A673 (cell line): ENCODE results near the gene ZSCAN30. TPM values are rescaled to one million over a fixed set of nuclear protein-coding genes. Genes with fewer than 3 reads are reported as not detected.

Experiments
- BruUV-seq: library from RNA; stranded (reverse); fragments of 400-500 nt; replicated peaks from 2 replicates; lab custom pipeline; 2021; lab: Mats Ljungman, UMichigan
- CTCF ChIA-PET: fragments of 300-600 bp; sonication (Branson Sonifier 250); formaldehyde crosslinking; loops from one replicate; lab custom pipeline; 2022; ENCODE audit warnings: antibody characterized with exemption; lab: Charles Lee
- POLR2A ChIA-PET: fragments of 300-600 bp; sonication (Branson Sonifier 250); formaldehyde crosslinking; loops from one replicate; lab custom pipeline; 2022; ENCODE audit warnings: antibody characterized with exemption; ENCODE audit not compliant: low non-redundant PET; lab: Charles Lee
- DNase-seq: peaks from one replicate; pipeline ENCODE4 v3.0.0-alpha.2; 2015; ENCODE audit warnings: low spot score
- H3K27ac ChIP-seq: fragments of 200-600 bp; sonication (generic); 2 replicates; pipeline ENCODE4 v1.5.1; 2016; ENCODE audit warnings: mixed run types, low read depth, mild to moderate bottlenecking, mixed read lengths, antibody characterized with exemption, low read length; ENCODE audit not compliant: poor library complexity, severe bottlenecking
- H3K27me3 ChIP-seq: fragments of 200-600 bp; sonication (generic); replicated peaks from 2 replicates; pipeline ENCODE4 v1.6.1; 2017; ENCODE audit warnings: mixed run types, low read depth, mild to moderate bottlenecking, mixed read lengths, antibody characterized with exemption, low read length; ENCODE audit not compliant: insufficient read depth, poor library complexity
- H3K36me3 ChIP-seq: fragments of 200-600 bp; sonication (generic); 2 replicates; pipeline ENCODE4 v1.6.1; 2016; ENCODE audit warnings: mixed run types, mild to moderate bottlenecking, mixed read lengths, antibody characterized with exemption, low read length; ENCODE audit not compliant: insufficient read depth, poor library complexity, severe bottlenecking
- H3K4me1 ChIP-seq: fragments of 200-600 bp; sonication (generic); 2 replicates; pipeline ENCODE4 v1.6.1; 2017; ENCODE audit warnings: mixed run types, mild to moderate bottlenecking, mixed read lengths, antibody characterized with exemption, low read length; ENCODE audit not compliant: insufficient read depth, poor library complexity, severe bottlenecking
- H3K4me3 ChIP-seq: fragments of 200-600 bp; sonication (generic); 2 replicates; pipeline ENCODE4 v1.5.1; 2016; ENCODE audit warnings: low read depth, mixed run types, mild to moderate bottlenecking, mixed read lengths, low read length; ENCODE audit not compliant: poor library complexity, severe bottlenecking
- H3K9me3 ChIP-seq: fragments of 200-600 bp; sonication (generic); 2 replicates; pipeline ENCODE4 v1.6.1; 2016; ENCODE audit warnings: mixed run types, low read depth, mild to moderate bottlenecking, mixed read lengths, antibody characterized with exemption, low read length; ENCODE audit not compliant: poor library complexity, severe bottlenecking
- CTCF ChIP-seq: fragments of 300-800, 200-600 bp; sonication (generic); conservative IDR thresholded peaks from 2 replicates; pipeline ENCODE4 v1.5.1; 2017; ENCODE audit warnings: low read depth, mild to moderate bottlenecking, antibody characterized with exemption, low read length, moderate library complexity, mixed read lengths
- EZH2 ChIP-seq: fragments of 200-600 bp; sonication (generic); IDR thresholded peaks from 2 replicates; pipeline ENCODE4 v1.6.1; 2017; ENCODE audit warnings: borderline replicate concordance, low read depth, mild to moderate bottlenecking, mixed read lengths, antibody characterized with exemption, low read length; ENCODE audit not compliant: poor library complexity, severe bottlenecking
- intact Hi-C: fragments of 100-400 bp; cut with micrococcal nuclease; formaldehyde crosslinking; loops from one replicate; pipeline ENCODE4 v1.10.0; 2022; ENCODE audit not compliant: unreplicated experiment
- total RNA-seq: library from RNA; stranded (reverse); gene quantifications from 2 replicates; pipeline ENCODE4 v1.2.3, GENCODE V29; 2021

Gene ZSCAN30
- total RNA-seq, 1 experiment from 2014 or later = 17.0 TPM

GRCh38 chr18:35246831-35247230, 43.2 kb downstream of the ZSCAN30 start:
- no peak for TF ChIP-seq CTCF
- Histone ChIP-seq H3K4me1 (no peaks in the 10 kb centered on the region), H3K27ac (no peak overlapping the region), H3K4me3 (no peak overlapping the region), H3K27me3 (no peaks in the 10 kb centered on the region), H3K36me3 (peaks cover 80% of the 10 kb centered on the region), H3K9me3 (peaks cover 44% of the 10 kb centered on the region)
- intact Hi-C loops = no loop called here
- ChIA-PET POLR2A (no interaction called here), CTCF (no interaction called here)
- no peak for DNase-seq
- BruUV-seq = no TSS peak

- POLR2A ChIA-PET = no interaction called here
- Histone ChIP-seq H3K36me3 (peaks cover 75% of the 10 kb centered on the region), H3K4me1 (no peaks in the 10 kb centered on the region), H3K27ac (no peak overlapping the region), H3K4me3 (no peak overlapping the region), H3K9me3 (peaks cover 44% of the 10 kb centered on the region), H3K27me3 (no peaks in the 10 kb centered on the region)
- DNase-seq = no peak
- intact Hi-C loops = no loop called here
- TF ChIP-seq EZH2 (no peak), CTCF (no peak)
- CTCF ChIA-PET = no interaction called here
- BruUV-seq = no TSS peak
Observed at GRCh38 chr18:35245719-35246317, 44.2 kb downstream of the ZSCAN30 start.

- intact Hi-C loops = no loop called here
- CTCF ChIA-PET = no interaction called here
Observed at GRCh38 chr18:35244671-35245070, 45.4 kb downstream of the ZSCAN30 start.

More at GRCh38 chr18:35244671-35245070, 45.4 kb downstream of the ZSCAN30 start:
- no peaks in the 10 kb centered on the region for H3K27me3 ChIP-seq
- no peak overlapping the region for H3K4me3 ChIP-seq
- BruUV-seq = no TSS peak
- peaks cover 44% of the 10 kb centered on the region for H3K9me3 ChIP-seq
- POLR2A ChIA-PET = no interaction called here
- DNase-seq = no peak
- no peaks in the 10 kb centered on the region for H3K4me1 ChIP-seq
- peaks cover 73% of the 10 kb centered on the region for H3K36me3 ChIP-seq
- H3K27ac ChIP-seq = no peak overlapping the region
- no peak for TF ChIP-seq EZH2
- no peak for TF ChIP-seq CTCF
